Smooth muscle cell of the umbilical artery (primary cell): ENCODE data around the gene COX6A1. TPM values are rescaled to one million over a fixed set of nuclear protein-coding genes. Genes with fewer than 3 reads are reported as not detected.

Experiments
- total RNA-seq: library from RNA; depleted of rRNA; stranded (reverse); fragments of >200 nt; gene quantifications from 2 replicates; pipeline ENCODE4 v1.2.3, GENCODE V29; 2014

The COX6A1 gene
- total RNA-seq: 267 and 524 TPM in 2 replicates

GRCh38 chr12:120437735-120438494 lies at the start of gene COX6A1:
TSS of gene COX6A1 (plus strand) at chr12:120438113. CDS start at chr12:120438127, 14 bp downstream.

GRCh38 chr12:120445911-120446843 lies 8.3 kb downstream of the COX6A1 start, which contains the start of the genes GATC and TRIAP1:
TSS of gene GATC (plus strand) at chr12:120446444. CDS start at chr12:120446481, 37 bp downstream.
TSS of gene TRIAP1 (minus strand) at chr12:120446384. CDS start at chr12:120446372, 12 bp downstream.

GRCh38 chr12:120469450-120470149 lies 31.7 kb downstream of the COX6A1 start, which contains the start of gene SRSF9:
TSS of gene SRSF9 (minus strand) at chr12:120469748. CDS start at chr12:120469609, 139 bp downstream.

Other genes with a start within 250 kb of the COX6A1 start
- 89.4 and 210 TPM in 2 replicates for gene GCN1, start 243.4 kb upstream of the COX6A1 start, total RNA-seq
- 1,799 and 3,968 TPM in 2 replicates for gene RPLP0, start 237.0 kb upstream of the COX6A1 start, total RNA-seq
- 22.9 and 87.4 TPM in 2 replicates for gene PXN, start 172.4 kb upstream of the COX6A1 start, total RNA-seq
- gene RNU4-2, start 146.2 kb upstream of the COX6A1 start, total RNA-seq: under 0.01 TPM in 2 replicates
- gene RNU4-1, start 144.9 kb upstream of the COX6A1 start, total RNA-seq: under 0.01 TPM in 1 of 2 replicates, not detected in the other
- 0.69 and 2.7 TPM in 2 replicates for gene SIRT4, start 135.8 kb upstream of the COX6A1 start, total RNA-seq
- gene PLA2G1B, start 110.3 kb upstream of the COX6A1 start, total RNA-seq: not detected in 2 replicates
- not detected in 2 replicates for gene MSI1, start 68.9 kb upstream of the COX6A1 start, total RNA-seq
- 19.3 and 24.9 TPM in 2 replicates for gene TRIAP1, start 8.3 kb downstream of the COX6A1 start, total RNA-seq
- gene GATC, start 8.3 kb downstream of the COX6A1 start, total RNA-seq: 18.4 and 23.9 TPM in 2 replicates
- 190 and 243 TPM in 2 replicates for gene SRSF9, start 31.6 kb downstream of the COX6A1 start, total RNA-seq
- 255 and 301 TPM in 2 replicates for gene DYNLL1, start 58.0 kb downstream of the COX6A1 start, total RNA-seq
- gene COQ5, start 91.0 kb downstream of the COX6A1 start, total RNA-seq: 30.5 and 33.6 TPM in 2 replicates
- 137 and 223 TPM in 2 replicates for gene RNF10, start 96.2 kb downstream of the COX6A1 start, total RNA-seq
- 43.0 and 57.9 TPM in 2 replicates for gene POP5, start 143.3 kb downstream of the COX6A1 start, total RNA-seq
- 4.2 and 7.2 TPM in 2 replicates for gene CABP1, start 202.5 kb downstream of the COX6A1 start, total RNA-seq
- gene MLEC, start 249.0 kb downstream of the COX6A1 start, total RNA-seq: 229 and 265 TPM in 2 replicates